Kasumi-1 (cell line): Measurements from ENCODE around the gene FGFR3.

Source experiments
- DNase-seq, 2 experiments: peaks; one replicate each; lab custom pipeline; 2025; lab: John Stamatoyannopoulos, UW

Gene FGFR3

GRCh38 chr4:1802720-1803522, 9.8 kb downstream of the FGFR3 start:
- peak in 1 of 2 experiments; percentile 10 for DNase-seq

GRCh38 chr4:1803523-1804423, 10.7 kb downstream of the FGFR3 start:
- no peak for DNase-seq

GRCh38 chr4:1804638-1805492, 11.8 kb downstream of the FGFR3 start:
- DNase-seq: no peak

GRCh38 chr4:1805493-1806222, 12.6 kb downstream of the FGFR3 start:
- no peak for DNase-seq

GRCh38 chr4:1806223-1806564, 13.1 kb downstream of the FGFR3 start:
- no peak for DNase-seq

- DNase-seq: no peak
Observed at GRCh38 chr4:1806596-1807331, 13.7 kb downstream of the FGFR3 start.

GRCh38 chr4:1807332-1807777, 14.3 kb downstream of the FGFR3 start:
- no peak for DNase-seq

GRCh38 chr4:1808396-1808795, 15.3 kb downstream of the FGFR3 start:
- no peak for DNase-seq

- DNase-seq: no peak
Observed at GRCh38 chr4:1808851-1809753, 16.0 kb downstream of the FGFR3 start.

GRCh38 chr4:1809754-1810502, 16.8 kb downstream of the FGFR3 start:
- peak; percentile 35 to 62 for DNase-seq

- no peak for DNase-seq
Observed at GRCh38 chr4:1810765-1811164, 17.7 kb downstream of the FGFR3 start.

- no peak for DNase-seq
Observed at GRCh38 chr4:1812720-1813119, 19.6 kb downstream of the FGFR3 start.

GRCh38 chr4:1813231-1813630, 20.1 kb downstream of the FGFR3 start:
- no peak for DNase-seq

- DNase-seq: no peak
Observed at GRCh38 chr4:1813915-1814314, 20.8 kb downstream of the FGFR3 start.

GRCh38 chr4:1814453-1814852, 21.4 kb downstream of the FGFR3 start:
- no peak for DNase-seq

GRCh38 chr4:1815096-1815996, 22.3 kb downstream of the FGFR3 start:
- DNase-seq: no peak

- no peak for DNase-seq
Observed at GRCh38 chr4:1815997-1816860, 23.1 kb downstream of the FGFR3 start.
